Measurements from ENCODE around the gene CADPS2. TPM values are rescaled to one million over a fixed set of nuclear protein-coding genes. Genes with fewer than 3 reads are reported as not detected.

The CADPS2 gene
- polyA plus RNA-seq, 3 donors: not detected

- H4K20me1 ChIP-seq (ENCODE audit: insufficient read depth, low read length): no peaks in the 10 kb centered on the region
- Mint-ChIP-seq H3K9me3 (peaks cover 0 to 7% (median 2%) of the 10 kb centered on the region in 7 donors), H3K27me3 (ENCODE audit: low read depth in 3 of 3) (no peaks in the 10 kb centered on the region), H3K36me3 (no peaks in the 10 kb centered on the region), H3K4me3 (no peak overlapping the region), H3K4me1 (no peaks in the 10 kb centered on the region), H3K27ac (no peak overlapping the region)
- WGBS (ENCODE audit: insufficient coverage): 63% methylated on average over 3 of the region's 4 CpGs
- intact Hi-C loops (cut with micrococcal nuclease): no loop called here
- H3K27ac ChIP-seq (ENCODE audit: low read depth in 1 of 2, low read length in 2 of 2): no peak overlapping the region
- no peak for DNase-seq
- H3K79me2 ChIP-seq (ENCODE audit: insufficient read depth, low read length): no peaks in the 10 kb centered on the region
- no peak overlapping the region for H2AFZ ChIP-seq (ENCODE audit: insufficient read depth, low read depth, low read length, poor library complexity, severe bottlenecking)
- no peak for TF ChIP-seq CTCF (IDR thresholded peaks at IDR 0.05)
- H3K4me1 ChIP-seq (ENCODE audit: control insufficient read depth in 1 of 2, insufficient read depth in 2 of 2, low read length in 2 of 2): no peaks in the 10 kb centered on the region
- H3K9ac ChIP-seq (ENCODE audit: insufficient read depth, low read length, poor library complexity, severe bottlenecking): no peak overlapping the region
- H3K9me3 ChIP-seq (replicated peaks in 1 of 2; ENCODE audit: control insufficient read depth in 1 of 2, insufficient read depth in 1 of 2, low read length in 2 of 2): no peaks in the 10 kb centered on the region
- H3K27me3 ChIP-seq (ENCODE audit: control insufficient read depth in 2 of 2, insufficient read depth in 2 of 2, low read length in 2 of 2): no peaks in the 10 kb centered on the region
- no peaks in the 10 kb centered on the region for H3K36me3 ChIP-seq (replicated peaks in 1 of 2; ENCODE audit: control insufficient read depth in 1 of 2, insufficient read depth in 2 of 2, low read length in 2 of 2)
- no peak overlapping the region for H3K4me2 ChIP-seq (replicated peaks; ENCODE audit: extremely low read depth, low read length, poor library complexity, severe bottlenecking)
- no peak overlapping the region for H3K4me3 ChIP-seq (replicated peaks in 1 of 3; ENCODE audit: low read depth in 2 of 3, low read length in 3 of 3)
Observed at GRCh38 chr7:122572706-122573105, 313.6 kb downstream of the CADPS2 start.

- Histone ChIP-seq H3K9ac (ENCODE audit: insufficient read depth, low read length, poor library complexity, severe bottlenecking) (no peak overlapping the region), H2AFZ (ENCODE audit: insufficient read depth, low read depth, low read length, poor library complexity, severe bottlenecking) (no peak overlapping the region), H3K4me2 (replicated peaks; ENCODE audit: extremely low read depth, low read length, poor library complexity, severe bottlenecking) (no peak overlapping the region), H3K4me1 (ENCODE audit: control insufficient read depth in 1 of 2, insufficient read depth in 2 of 2, low read length in 2 of 2) (no peaks in the 10 kb centered on the region), H3K36me3 (replicated peaks in 1 of 2; ENCODE audit: control insufficient read depth in 1 of 2, insufficient read depth in 2 of 2, low read length in 2 of 2) (no peaks in the 10 kb centered on the region), H3K79me2 (ENCODE audit: insufficient read depth, low read length) (no peaks in the 10 kb centered on the region), H4K20me1 (ENCODE audit: insufficient read depth, low read length) (no peaks in the 10 kb centered on the region), H3K9me3 (replicated peaks in 1 of 2; ENCODE audit: control insufficient read depth in 1 of 2, insufficient read depth in 1 of 2, low read length in 2 of 2) (no peaks in the 10 kb centered on the region), H3K27me3 (ENCODE audit: control insufficient read depth in 2 of 2, insufficient read depth in 2 of 2, low read length in 2 of 2) (no peaks in the 10 kb centered on the region), H3K4me3 (replicated peaks in 1 of 3; ENCODE audit: low read depth in 2 of 3, low read length in 3 of 3) (no peak overlapping the region), H3K27ac (ENCODE audit: low read depth in 1 of 2, low read length in 2 of 2) (no peak overlapping the region)
- intact Hi-C loops (cut with micrococcal nuclease): no loop called here
- Mint-ChIP-seq H3K4me3 (no peak overlapping the region), H3K9me3 (peaks cover 0 to 2% (median 1%) of the 10 kb centered on the region in 7 donors), H3K36me3 (no peaks in the 10 kb centered on the region), H3K27me3 (ENCODE audit: low read depth in 3 of 3) (peaks cover 0 to 2% (median 1%) of the 10 kb centered on the region in 3 donors), H3K27ac (no peak overlapping the region), H3K4me1 (no peaks in the 10 kb centered on the region)
- DNase-seq: no peak
- no CpG with 5 or more reads among the region's 2 CpGs for WGBS (ENCODE audit: insufficient coverage)
- no peak for TF ChIP-seq CTCF (IDR thresholded peaks at IDR 0.05)
Observed at GRCh38 chr7:122561326-122561725, 324.9 kb downstream of the CADPS2 start.

All from CD14-positive monocyte (primary cell).